HG03095 (cell line): ENCODE measurements around the gene RERE.
"Not testable (repeated sequence)": the region's sequence is repeated elsewhere in the genome, so short reads cannot be mapped to it uniquely, and the experiment has no call there.

Experiments
- ATAC-seq: cut with Tn5 transposase; IDR thresholded peaks from one replicate; pipeline ENCODE4 v1.9.1; 2021; ENCODE audit warnings: moderate library complexity; ENCODE audit not compliant: unreplicated experiment

The RERE gene

GRCh38 chr1:8464377-8464776 is 353.1 kb downstream of the RERE start:
- no peak for ATAC-seq

- ATAC-seq, result no peak
Observed at GRCh38 chr1:8463144-8463927, 354.1 kb downstream of the RERE start.

- no peak for ATAC-seq
Observed at GRCh38 chr1:8462371-8462892, 355.0 kb downstream of the RERE start.

GRCh38 chr1:8461351-8462110 is 355.9 kb downstream of the RERE start:
- no peak for ATAC-seq

- no peak for ATAC-seq
Observed at GRCh38 chr1:8460784-8461183, 356.7 kb downstream of the RERE start.

GRCh38 chr1:8460132-8460544 is 357.3 kb downstream of the RERE start:
- ATAC-seq, result no peak

GRCh38 chr1:8458607-8459006 is 358.8 kb downstream of the RERE start:
- no peak for ATAC-seq

- ATAC-seq, result no peak
Observed at GRCh38 chr1:8457760-8458381, 359.6 kb downstream of the RERE start.

- ATAC-seq, result no peak
Observed at GRCh38 chr1:8456991-8457390, 360.4 kb downstream of the RERE start.

GRCh38 chr1:8456308-8456912 is 361.0 kb downstream of the RERE start:
- no peak for ATAC-seq

- no peak for ATAC-seq
Observed at GRCh38 chr1:8455700-8456307, 361.6 kb downstream of the RERE start.

GRCh38 chr1:8450312-8450711 is 367.1 kb downstream of the RERE start:
- no peak for ATAC-seq

- ATAC-seq, result no peak
Observed at GRCh38 chr1:8448911-8449661, 368.4 kb downstream of the RERE start.

GRCh38 chr1:8448505-8448904 is 368.9 kb downstream of the RERE start:
- not testable (repeated sequence) for ATAC-seq

GRCh38 chr1:8447616-8448150 is 369.8 kb downstream of the RERE start:
- ATAC-seq, result no peak

- not testable (repeated sequence) for ATAC-seq
Observed at GRCh38 chr1:8446119-8446518, 371.3 kb downstream of the RERE start.

- ATAC-seq, result no peak
Observed at GRCh38 chr1:8443558-8444194, 373.8 kb downstream of the RERE start.

GRCh38 chr1:8441426-8441825 is 376.0 kb downstream of the RERE start:
- ATAC-seq, result no peak

GRCh38 chr1:8439015-8439702 is 378.3 kb downstream of the RERE start:
- ATAC-seq, result no peak
